H1 (cell line): Measurements from ENCODE around the gene IKZF2. TPM values are rescaled to one million over a fixed set of nuclear protein-coding genes. Genes with fewer than 3 reads are reported as not detected.

Source experiments
- CTCF ChIA-PET: fragments of 300-600 bp; sonication (Branson Sonifier 250); formaldehyde crosslinking; loops from one replicate; lab custom pipeline; 2021; ENCODE audit not compliant: partially characterized antibody; lab: Charles Lee
- POLR2A ChIA-PET: fragments of 300-600 bp; sonication (Branson Sonifier 250); formaldehyde crosslinking; loops from one replicate; lab custom pipeline; 2021; ENCODE audit warnings: inconsistent platforms; ENCODE audit not compliant: partially characterized antibody; lab: Charles Lee
- DNase-seq, 2 experiments: peaks; one replicate each; pipeline versions ENCODE4 v3.0.0 to v3.0.0-alpha.2; 2010 to 2022; ENCODE audit warnings: low spot score in 2 of 2, low read depth in 1 of 2, mixed read lengths in 1 of 2
- FAIRE-seq: peaks from 2 replicates; lab custom pipeline; 2011; peaks lifted over from hg19 to GRCh38; lab: Jason Lieb, UNC
- H2AFZ ChIP-seq: 2 replicates; pipeline ENCODE4 v1.8.1; 2012; ENCODE audit warnings: low read length, inconsistent platforms
- H2AK5ac ChIP-seq: 2 replicates; pipeline ENCODE4 v1.6.1; 2013; ENCODE audit warnings: low read depth, low read length
- H2BK120ac ChIP-seq: replicated peaks from 2 replicates; pipeline ENCODE3; 2013; ENCODE audit warnings: low read depth, low read length, inconsistent platforms
- H2BK12ac ChIP-seq: 2 replicates; pipeline ENCODE4 v1.6.1; 2013; ENCODE audit warnings: low read depth, low read length
- H2BK15ac ChIP-seq: 2 replicates; pipeline ENCODE4 v1.6.1; 2013; ENCODE audit warnings: low read length
- H2BK20ac ChIP-seq: 2 replicates; pipeline ENCODE4 v1.6.1; 2013; ENCODE audit warnings: low read length
- H2BK5ac ChIP-seq: 2 replicates; pipeline ENCODE4 v1.6.1; 2013; ENCODE audit warnings: low read depth, low read length
- H3K14ac ChIP-seq: 2 replicates; pipeline ENCODE4 v1.6.1; 2013; ENCODE audit warnings: inconsistent platforms; ENCODE audit not compliant: insufficient read length
- H3K18ac ChIP-seq: 2 replicates; pipeline ENCODE4 v1.6.1; 2013; ENCODE audit warnings: low read length; ENCODE audit errors: extremely low read depth
- H3K23ac ChIP-seq: 2 replicates; pipeline ENCODE4 v1.6.1; 2013; ENCODE audit warnings: inconsistent platforms; ENCODE audit not compliant: insufficient read length
- H3K23me2 ChIP-seq: 2 replicates; pipeline ENCODE4 v1.6.1; 2013; ENCODE audit warnings: low read depth, low read length
- H3K27ac ChIP-seq: 2 replicates; pipeline ENCODE4 v1.6.1; 2011; ENCODE audit warnings: low read depth, low read length, inconsistent platforms
- H3K27me3 ChIP-seq, 4 experiments: replicated peaks in 1 of 4; 1 replicate in 1 of 4; 2 replicates in 3 of 4; pipeline versions ENCODE4 v1.6.1 to v1.8.1; 2011 to 2013; ENCODE audit warnings: low read length in 3 of 4, mild to moderate bottlenecking in 3 of 4, inconsistent platforms in 2 of 4, mixed read lengths in 2 of 4, moderate library complexity in 1 of 4; ENCODE audit not compliant: control insufficient read depth in 3 of 4, insufficient read depth in 3 of 4; ENCODE audit errors: extremely low read depth in 1 of 4
- H3K36me3 ChIP-seq, 4 experiments: 2 replicates each; pipeline versions ENCODE4 v1.6.1 to v1.8.1; 2011 to 2013; ENCODE audit warnings: mild to moderate bottlenecking in 4 of 4, low read length in 3 of 4, moderate library complexity in 2 of 4, control low read depth in 1 of 4, inconsistent platforms in 1 of 4; ENCODE audit not compliant: insufficient read depth in 4 of 4, control insufficient read depth in 2 of 4
- H3K4ac ChIP-seq: replicated peaks from 2 replicates; pipeline ENCODE3; 2013; ENCODE audit warnings: low read length, low read depth, mixed read lengths, inconsistent platforms; ENCODE audit not compliant: insufficient read length
- H3K4me1 ChIP-seq, 4 experiments: replicated peaks in 1 of 4; 1 replicate in 1 of 4; 2 replicates in 3 of 4; pipeline versions ENCODE4 v1.6.1 to v1.8.1; 2011 to 2013; ENCODE audit warnings: low read length in 3 of 4, inconsistent platforms in 2 of 4, mixed read lengths in 1 of 4; ENCODE audit not compliant: insufficient read depth in 4 of 4, control insufficient read depth in 3 of 4
- H3K4me2 ChIP-seq, 2 experiments: 2 replicates each; pipeline versions ENCODE4 v1.6.1 to v1.8.1; 2011 to 2013; ENCODE audit warnings: low read depth in 2 of 2, low read length in 2 of 2, control low read depth in 1 of 2, inconsistent platforms in 1 of 2, mild to moderate bottlenecking in 1 of 2; ENCODE audit not compliant: insufficient read depth in 1 of 2
- H3K4me3 ChIP-seq, 4 experiments: fragments of 200-600, 300-600 bp in 1 of 4; sonication (generic), shearing (Covaris generic), sonication (Bioruptor Twin) in 1 of 4; 2 replicates each; pipeline versions ENCODE4 v1.5.1 to v1.8.1; 2011 to 2016; ENCODE audit warnings: low read length in 4 of 4, low read depth in 3 of 4, control low read depth in 2 of 4, inconsistent platforms in 2 of 4, mild to moderate bottlenecking in 2 of 4, mixed read lengths in 1 of 4, moderate library complexity in 1 of 4; ENCODE audit not compliant: insufficient read depth in 2 of 4; ENCODE audit errors: extremely low read depth in 1 of 4
- H3K56ac ChIP-seq: replicated peaks from 2 replicates; pipeline ENCODE3; 2013; ENCODE audit warnings: low read depth, mild to moderate bottlenecking, mixed read lengths, low read length, inconsistent platforms; ENCODE audit not compliant: insufficient read length
- H3K79me1 ChIP-seq: 2 replicates; pipeline ENCODE4 v1.6.1; 2013; ENCODE audit warnings: low read depth, low read length, control low read depth
- H3K79me2 ChIP-seq, 2 experiments: 2 replicates each; pipeline versions ENCODE4 v1.6.1 to v1.8.1; 2012 to 2013; ENCODE audit warnings: low read length in 2 of 2, mild to moderate bottlenecking in 2 of 2, inconsistent platforms in 1 of 2; ENCODE audit not compliant: insufficient read depth in 2 of 2, control insufficient read depth in 1 of 2
- H3K9ac ChIP-seq, 4 experiments: replicated peaks in 1 of 4; 1 replicate in 1 of 4; 2 replicates in 3 of 4; pipeline versions ENCODE4 v1.6.1 to v1.8.1; 2011 to 2013; ENCODE audit warnings: low read depth in 3 of 4, low read length in 3 of 4, control low read depth in 2 of 4, mild to moderate bottlenecking in 2 of 4, moderate library complexity in 2 of 4, inconsistent platforms in 1 of 4; ENCODE audit errors: extremely low read depth in 1 of 4
- H3K9me3 ChIP-seq, 2 experiments: 2 replicates each; pipeline versions ENCODE4 v1.6.1 to v1.8.1; 2012 to 2013; ENCODE audit warnings: mild to moderate bottlenecking in 2 of 2, moderate library complexity in 2 of 2, control low read depth in 1 of 2, inconsistent platforms in 1 of 2, low read depth in 1 of 2, low read length in 1 of 2, mixed read lengths in 1 of 2; ENCODE audit not compliant: insufficient read depth in 2 of 2
- H4K20me1 ChIP-seq, 2 experiments: replicated peaks in 1 of 2; 2 replicates each; pipeline versions ENCODE3 to v1.8.1; 2011 to 2013; ENCODE audit warnings: inconsistent platforms in 2 of 2, low read length in 2 of 2, mild to moderate bottlenecking in 1 of 2; ENCODE audit not compliant: insufficient read depth in 2 of 2, control insufficient read depth in 1 of 2
- H4K5ac ChIP-seq: 2 replicates; pipeline ENCODE4 v1.6.1; 2013; ENCODE audit warnings: low read length, low read depth, mixed read lengths, inconsistent platforms; ENCODE audit not compliant: insufficient read length
- H4K8ac ChIP-seq: 2 replicates; pipeline ENCODE4 v1.8.0; 2013; ENCODE audit warnings: mild to moderate bottlenecking, moderate library complexity, low read length, inconsistent platforms; ENCODE audit not compliant: insufficient read depth; ENCODE audit errors: extremely low read depth
- H4K91ac ChIP-seq: replicated peaks from 2 replicates; pipeline ENCODE3; 2013; ENCODE audit warnings: low read length, mixed read lengths, inconsistent platforms; ENCODE audit not compliant: insufficient read length
- CHD2 ChIP-seq: IDR thresholded peaks from 2 replicates; pipeline ENCODE4 v1.6.1; 2012; ENCODE audit warnings: low read length, improper control_type of control experiment
- CTCF ChIP-seq, 3 experiments: IDR thresholded peaks; 1 replicate in 2 of 3; 2 replicates in 1 of 3; pipeline versions ENCODE4 v1.5.1 to v1.6.1; 2011; ENCODE audit warnings: low read length in 3 of 3, mild to moderate bottlenecking in 3 of 3, inconsistent platforms in 2 of 3, low read depth in 1 of 3, moderate library complexity in 1 of 3; ENCODE audit not compliant: insufficient read depth in 1 of 3; ENCODE audit errors: control extremely low read depth in 1 of 3
- E2F6 ChIP-seq: IDR thresholded peaks from 2 replicates; pipeline ENCODE4 v1.6.1; 2012; ENCODE audit warnings: inconsistent platforms
- GABPA ChIP-seq: IDR thresholded peaks from 2 replicates; pipeline ENCODE4 v1.6.1; 2011; ENCODE audit warnings: mild to moderate bottlenecking, low read length, moderate library complexity, borderline replicate concordance; ENCODE audit not compliant: insufficient read depth
- HDAC2 ChIP-seq, 2 experiments: fragments of 300-600 bp in 1 of 2; sonication (generic) in 1 of 2; IDR thresholded peaks; 2 replicates each; pipeline ENCODE4 v1.6.1; 2011 to 2012; ENCODE audit warnings: low read depth in 2 of 2, low read length in 2 of 2, mild to moderate bottlenecking in 2 of 2, moderate library complexity in 2 of 2, borderline replicate concordance in 1 of 2, inconsistent platforms in 1 of 2
- NANOG ChIP-seq: IDR thresholded peaks from 2 replicates; pipeline ENCODE4 v1.6.1; 2011; ENCODE audit warnings: low read length, low read depth, mild to moderate bottlenecking, inconsistent platforms; ENCODE audit not compliant: insufficient read depth, poor library complexity, severe bottlenecking
- RAD21 ChIP-seq, 2 experiments: IDR thresholded peaks in 1 of 2; conservative IDR thresholded peaks in 1 of 2; 2 replicates each; pipeline ENCODE4 v1.6.1; 2011; ENCODE audit warnings: low read depth in 2 of 2, low read length in 2 of 2, improper control_type of control experiment in 1 of 2, inconsistent platforms in 1 of 2, mild to moderate bottlenecking in 1 of 2, moderate library complexity in 1 of 2
- SIX5 ChIP-seq: IDR thresholded peaks from 2 replicates; pipeline ENCODE4 v1.6.1; 2011; ENCODE audit warnings: mild to moderate bottlenecking, low read depth, low read length
- SUZ12 ChIP-seq: fragments of 200-600 bp; sonication (generic); IDR thresholded peaks from 2 replicates; pipeline ENCODE4 v1.6.1; 2012; ENCODE audit warnings: mild to moderate bottlenecking, inconsistent platforms, low read length, moderate library complexity, mixed read lengths
- TAF7 ChIP-seq: optimal IDR thresholded peaks from 2 replicates; pipeline ENCODE3; 2011; ENCODE audit warnings: low read depth, mild to moderate bottlenecking, inconsistent platforms, low read length, moderate library complexity, borderline replicate concordance
- TEAD4 ChIP-seq: IDR thresholded peaks from 2 replicates; pipeline ENCODE4 v1.6.1; 2012; ENCODE audit warnings: low read depth, low read length, inconsistent platforms, mixed read lengths
- polyA plus RNA-seq, 7 experiments: library from polyadenylated mRNA; depleted of rRNA in 3 of 7; stranded (reverse) in 5 of 7; unstranded in 2 of 7; fragments of >200 nt in 5 of 7; fragments of 200-250 nt in 2 of 7; gene quantifications; 1 replicate in 5 of 7; 2 replicates in 1 of 7; 4 replicates in 1 of 7; pipeline versions ENCODE4 v1.2.1 to v1.2.3, GENCODE V29; 2011 to 2013; ENCODE audit warnings: missing spikeins in 2 of 7, mixed read lengths in 2 of 7
- total RNA-seq: library from RNA; stranded (reverse); fragmentation: NEBNext Ultra II Directional; extraction: Animal tissue kit (Norgen Biotek cat#: 25700); gene quantifications from 2 replicates; pipeline ENCODE4 v1.2.1, GENCODE V29; 2021

Gene IKZF2
- total and polyA plus RNA-seq, 2 of the 8 experiments (the other 6 are each of a cell fraction or from before 2014, with no cell fraction given) = 1.7 to 4.4 TPM

GRCh38 chr2:213067888-213068287, 83.5 kb downstream of the IKZF2 start:
- no peaks in the 10 kb centered on the region for H3K27me3 ChIP-seq
- H3K79me2 ChIP-seq = no peaks in the 10 kb centered on the region
- ChIA-PET POLR2A (no interaction called here), CTCF (interaction anchor here (0.6 kb wide), 1 partner anchor 130 kb away, joined by 3 read pairs; no protein-coding TSS in a partner anchor)
- H3K4me3 ChIP-seq = no peak overlapping the region
- no peak overlapping the region for H3K14ac ChIP-seq
- H2AK5ac ChIP-seq = no peak overlapping the region
- H2BK5ac ChIP-seq = no peak overlapping the region
- H4K20me1 ChIP-seq = no peaks in the 10 kb centered on the region
- no peaks in the 10 kb centered on the region for H3K9me3 ChIP-seq
- H3K27ac ChIP-seq = no peak overlapping the region
- H2BK20ac ChIP-seq = no peak overlapping the region
- no peak overlapping the region for H3K4me2 ChIP-seq
- H3K79me1 ChIP-seq = no peaks in the 10 kb centered on the region
- H3K4me1 ChIP-seq = peaks cover 0 to 9% (median 5%) of the 10 kb centered on the region in 4 experiments; a peak in 4 of 7 replicates
- H2BK12ac ChIP-seq = no peak overlapping the region
- H2BK120ac ChIP-seq = no peak overlapping the region
- H3K36me3 ChIP-seq = no peaks in the 10 kb centered on the region
- DNase-seq = no peak
- H3K18ac ChIP-seq = no peak overlapping the region
- no peak overlapping the region for H4K5ac ChIP-seq
- no peak overlapping the region for H3K56ac ChIP-seq
- no peaks in the 10 kb centered on the region for H3K23me2 ChIP-seq
- H3K23ac ChIP-seq = no peak overlapping the region
- no peak overlapping the region for H2BK15ac ChIP-seq
- no peak for FAIRE-seq
- H3K4ac ChIP-seq = no peak overlapping the region
- no peak overlapping the region for H4K91ac ChIP-seq
- H4K8ac ChIP-seq = no peak overlapping the region
- no peak overlapping the region for H2AFZ ChIP-seq
- H3K9ac ChIP-seq = no peak overlapping the region
- TF ChIP-seq GABPA = no peak
- TF ChIP-seq CHD2 = no peak
- TF ChIP-seq SUZ12 = no peak
- TF ChIP-seq SIX5 = no peak
- no peak for TF ChIP-seq CTCF (IDR thresholded peaks at IDR 0.05; ENCODE audit: control extremely low read depth in 1 of 3, insufficient read depth in 1 of 3, low read depth in 1 of 3, low read length in 3 of 3)
- no peak for TF ChIP-seq NANOG
- TF ChIP-seq HDAC2 (IDR thresholded peaks at IDR 0.05; ENCODE audit: borderline replicate concordance in 1 of 2, low read depth in 2 of 2, low read length in 2 of 2) = no peak
- TF ChIP-seq TEAD4 = no peak
- no peak for TF ChIP-seq TAF7
- no peak for TF ChIP-seq RAD21 (IDR thresholded peaks at IDR 0.05 in 1 of 2, conservative IDR thresholded peaks at IDR 0.05 in 1 of 2; ENCODE audit: low read depth in 2 of 2, low read length in 2 of 2)
- no peak for TF ChIP-seq E2F6
